ENCODE measurements around the gene FAM234B. TPM values are rescaled to one million over a fixed set of nuclear protein-coding genes. Genes with fewer than 3 reads are reported as not detected.

The FAM234B gene
- total RNA-seq, 3 donors from 2014 or later (not counting 1 experiment from before 2014, with no cell fraction given), result 5.5 to 8.7 (median 6.6) TPM

DNA sequence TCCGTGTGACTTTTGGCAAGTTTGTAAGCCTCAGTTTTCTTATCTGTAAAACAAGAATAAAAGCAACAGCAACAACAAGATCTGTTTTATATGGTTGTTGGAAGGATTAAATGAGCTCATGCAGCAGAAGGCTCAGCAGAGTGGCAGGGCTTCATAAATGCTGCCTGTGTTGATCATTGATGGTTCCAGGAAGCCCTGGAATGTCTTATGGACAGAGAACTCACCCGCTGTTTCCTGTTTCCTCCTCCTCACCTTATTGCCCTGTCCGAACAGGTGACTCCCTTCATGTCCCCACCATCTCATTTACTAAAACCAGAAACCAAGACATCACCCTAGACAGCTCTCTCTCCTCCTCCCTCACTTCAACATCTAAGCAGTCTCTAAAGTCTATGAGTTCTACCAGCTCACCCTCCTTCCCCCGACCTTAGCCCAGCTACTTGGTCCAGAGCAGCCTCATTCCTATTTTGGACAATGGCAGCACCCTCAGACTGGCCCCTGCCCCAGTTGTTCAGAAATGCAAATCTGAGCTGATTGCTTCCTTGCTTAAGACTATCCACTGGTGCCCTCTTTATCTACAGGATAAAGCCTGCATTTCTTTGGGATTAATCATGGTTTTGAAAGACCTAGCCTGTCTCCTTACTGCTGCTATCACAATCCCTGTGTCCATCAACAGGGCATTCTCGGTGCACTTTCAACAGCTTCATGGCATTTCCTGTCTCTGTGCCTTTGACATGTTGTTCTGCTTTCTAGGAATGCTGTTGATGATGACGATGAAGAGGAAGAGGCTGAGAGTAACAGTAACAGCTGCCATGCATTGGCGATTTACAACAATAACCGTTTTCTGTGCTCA is 80.7 kb downstream of the FAM234B start:
- no peaks in the 10 kb centered on the region for H3K36me3 ChIP-seq (ENCODE audit: control insufficient read depth, insufficient read depth, low read length)
- H3K4me3 ChIP-seq (ENCODE audit: low read length), result no peak overlapping the region
- H3K4me3 Mint-ChIP-seq, result no peak overlapping the region
- H3K9me3 ChIP-seq (ENCODE audit: control insufficient read depth, insufficient read depth, low read length), result no peaks in the 10 kb centered on the region
- H3K36me3 Mint-ChIP-seq, result no peaks in the 10 kb centered on the region
- H3K9me3 Mint-ChIP-seq, result no peaks in the 10 kb centered on the region
- no peaks in the 10 kb centered on the region for H3K4me1 Mint-ChIP-seq
- TF ChIP-seq CTCF (IDR thresholded peaks at IDR 0.05), result no peak
- no peak overlapping the region for H3K27ac ChIP-seq (ENCODE audit: low read length)
- no peaks in the 10 kb centered on the region for H3K27me3 ChIP-seq (ENCODE audit: control insufficient read depth, insufficient read depth, low read length)
- H3K27ac Mint-ChIP-seq, result no peak overlapping the region
- WGBS (ENCODE audit: insufficient coverage), result 73% methylated on average over 8 of the region's 8 CpGs
- DNase-seq, result no peak
- no peaks in the 10 kb centered on the region for H3K4me1 ChIP-seq (ENCODE audit: control insufficient read depth, insufficient read depth, low read length)
- ATAC-seq, result no peak
- peaks cover 12 to 24% of the 10 kb centered on the region in 2 donors for H3K27me3 Mint-ChIP-seq (ENCODE audit: low read depth in 2 of 2)
- intact Hi-C loops (cut with micrococcal nuclease), result no loop called here

- Mint-ChIP-seq H3K27me3 (ENCODE audit: low read depth in 2 of 2) (peaks cover 20 to 31% of the 10 kb centered on the region in 2 donors), H3K9me3 (no peaks in the 10 kb centered on the region), H3K4me3 (no peak overlapping the region), H3K4me1 (no peaks in the 10 kb centered on the region), H3K27ac (no peak overlapping the region), H3K36me3 (no peaks in the 10 kb centered on the region)
- Histone ChIP-seq H3K27ac (ENCODE audit: low read length) (no peak overlapping the region), H3K27me3 (ENCODE audit: control insufficient read depth, insufficient read depth, low read length) (no peaks in the 10 kb centered on the region), H3K9me3 (ENCODE audit: control insufficient read depth, insufficient read depth, low read length) (no peaks in the 10 kb centered on the region), H3K36me3 (ENCODE audit: control insufficient read depth, insufficient read depth, low read length) (no peaks in the 10 kb centered on the region), H3K4me3 (ENCODE audit: low read length) (no peak overlapping the region), H3K4me1 (ENCODE audit: control insufficient read depth, insufficient read depth, low read length) (no peaks in the 10 kb centered on the region)
- no peak for ATAC-seq
- TF ChIP-seq CTCF (IDR thresholded peaks at IDR 0.05), result no peak
- intact Hi-C loops (cut with micrococcal nuclease), result no loop called here
- no peak for DNase-seq
- WGBS (ENCODE audit: insufficient coverage), result 83% methylated on average over 2 of the region's 2 CpGs
These were observed 81.8 kb downstream of the FAM234B start for GRCh38 chr12:13125996-13126395.

- H3K27ac Mint-ChIP-seq, result no peak overlapping the region
- no peak for ATAC-seq
These were observed 82.3 kb downstream of the FAM234B start for GRCh38 chr12:13126494-13126893.

More at GRCh38 chr12:13126494-13126893, 82.3 kb downstream of the FAM234B start:
- H3K36me3 Mint-ChIP-seq, result no peaks in the 10 kb centered on the region
- 68% methylated on average over 3 of the region's 3 CpGs for WGBS (ENCODE audit: insufficient coverage)
- no peaks in the 10 kb centered on the region for H3K9me3 Mint-ChIP-seq
- DNase-seq, result no peak
- intact Hi-C loops (cut with micrococcal nuclease), result no loop called here
- H3K4me1 Mint-ChIP-seq, result no peaks in the 10 kb centered on the region
- Histone ChIP-seq H3K4me1 (ENCODE audit: control insufficient read depth, insufficient read depth, low read length) (no peaks in the 10 kb centered on the region), H3K36me3 (ENCODE audit: control insufficient read depth, insufficient read depth, low read length) (no peaks in the 10 kb centered on the region), H3K27me3 (ENCODE audit: control insufficient read depth, insufficient read depth, low read length) (no peaks in the 10 kb centered on the region), H3K4me3 (ENCODE audit: low read length) (no peak overlapping the region), H3K9me3 (ENCODE audit: control insufficient read depth, insufficient read depth, low read length) (no peaks in the 10 kb centered on the region), H3K27ac (ENCODE audit: low read length) (no peak overlapping the region)
- no peak overlapping the region for H3K4me3 Mint-ChIP-seq
- H3K27me3 Mint-ChIP-seq (ENCODE audit: low read depth in 2 of 2), result peaks cover 23 to 31% of the 10 kb centered on the region in 2 donors
- TF ChIP-seq CTCF (IDR thresholded peaks at IDR 0.05), result no peak
